ENCODE results near the gene CNTLN.

DNA sequence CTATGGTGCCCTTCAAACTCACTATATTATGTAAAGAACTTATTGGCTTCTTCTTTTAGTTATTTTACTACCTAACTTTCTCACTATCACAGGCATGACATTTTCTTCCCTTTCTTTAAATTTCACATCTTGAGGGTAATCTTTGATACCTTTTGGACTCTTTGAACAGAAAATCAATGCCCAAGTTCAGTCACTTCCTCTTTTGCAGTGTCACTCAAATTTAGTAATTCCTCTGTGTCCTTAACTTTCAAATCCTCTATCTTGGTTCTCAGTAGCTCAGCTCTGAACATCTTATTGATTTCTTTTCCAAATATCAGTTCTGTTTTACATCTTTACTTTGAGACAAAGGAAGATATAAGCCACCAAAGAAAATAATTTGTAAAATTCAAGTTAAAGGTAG, 25.5 kb downstream of the CNTLN start:
- TF ChIP-seq, protein P1, sequence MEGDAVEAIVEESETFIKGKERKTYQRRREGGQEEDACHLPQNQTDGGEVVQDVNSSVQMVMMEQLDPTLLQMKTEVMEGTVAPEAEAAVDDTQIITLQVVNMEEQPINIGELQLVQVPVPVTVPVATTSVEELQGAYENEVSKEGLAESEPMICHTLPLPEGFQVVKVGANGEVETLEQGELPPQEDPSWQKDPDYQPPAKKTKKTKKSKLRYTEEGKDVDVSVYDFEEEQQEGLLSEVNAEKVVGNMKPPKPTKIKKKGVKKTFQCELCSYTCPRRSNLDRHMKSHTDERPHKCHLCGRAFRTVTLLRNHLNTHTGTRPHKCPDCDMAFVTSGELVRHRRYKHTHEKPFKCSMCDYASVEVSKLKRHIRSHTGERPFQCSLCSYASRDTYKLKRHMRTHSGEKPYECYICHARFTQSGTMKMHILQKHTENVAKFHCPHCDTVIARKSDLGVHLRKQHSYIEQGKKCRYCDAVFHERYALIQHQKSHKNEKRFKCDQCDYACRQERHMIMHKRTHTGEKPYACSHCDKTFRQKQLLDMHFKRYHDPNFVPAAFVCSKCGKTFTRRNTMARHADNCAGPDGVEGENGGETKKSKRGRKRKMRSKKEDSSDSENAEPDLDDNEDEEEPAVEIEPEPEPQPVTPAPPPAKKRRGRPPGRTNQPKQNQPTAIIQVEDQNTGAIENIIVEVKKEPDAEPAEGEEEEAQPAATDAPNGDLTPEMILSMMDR (conservative IDR thresholded peaks at IDR 0.05 in 1 of 2, IDR thresholded peaks at IDR 0.05 in 1 of 2; ENCODE audit: low read depth in 1 of 2, low read length in 2 of 2), result no peak
- no peak for TF ChIP-seq EZH2 (IDR thresholded peaks at IDR 0.05; ENCODE audit: low read length, missing control alignments)
